HCT116 (cell line): ENCODE data around the gene TMEM51. TPM values are rescaled to one million over a fixed set of nuclear protein-coding genes. Genes with fewer than 3 reads are reported as not detected.

Experiments
- ATAC-seq: fragments of 200-7000 bp; cut with Tn5 transposase; 2 replicates; pipeline ENCODE4 v1.9.1; 2020; ENCODE audit warnings: mild to moderate bottlenecking, moderate library complexity
- BruUV-seq: library from RNA; stranded (reverse); fragments of 400-500 nt; replicated peaks from 2 replicates; lab custom pipeline; 2021; lab: Mats Ljungman, UMichigan
- CTCF ChIA-PET: fragments of 300-600 bp; sonication (Branson Sonifier 250); formaldehyde crosslinking; loops from one replicate; lab custom pipeline; 2021; ENCODE audit warnings: antibody characterized with exemption; lab: Charles Lee
- POLR2A ChIA-PET: fragments of 300-600, 350-600 bp; sonication (Branson Sonifier 250); formaldehyde crosslinking; loops from one replicate; lab custom pipeline; 2021; ENCODE audit warnings: antibody characterized with exemption; lab: Charles Lee
- RAD21 ChIA-PET, 2 experiments: fragments of 300-600 bp; sonication (Branson Sonifier 250); formaldehyde crosslinking; loops; one replicate each; lab custom pipeline; 2023; ENCODE audit warnings: low total read pairs in 2 of 2; ENCODE audit not compliant: uncharacterized antibody in 2 of 2, unreplicated experiment in 2 of 2, low non-redundant PET in 1 of 2; lab: Charles Lee
- DNase-seq: peaks from one replicate; pipeline ENCODE4 v3.0.0-alpha.2; 2010; ENCODE audit warnings: low read depth, low spot score
- H2AFZ ChIP-seq: fragments of 200-600 bp; shearing (Covaris generic), sonication (generic); 2 replicates; pipeline ENCODE4 v1.6.1; 2017; ENCODE audit warnings: low read depth, mixed run types, mixed read lengths, antibody characterized with exemption, low read length; ENCODE audit not compliant: poor library complexity, severe bottlenecking
- H3K27ac ChIP-seq: 2 replicates; pipeline ENCODE4 v1.5.1; 2012; ENCODE audit warnings: low read depth, low read length
- H3K27me3 ChIP-seq: fragments of 200-600 bp; sonication (generic); 2 replicates; pipeline ENCODE4 v1.6.1; 2016; ENCODE audit warnings: mixed run types, low read length, mixed read lengths; ENCODE audit not compliant: insufficient read depth
- H3K36me3 ChIP-seq, 2 experiments: fragments of 200-500 bp in 1 of 2; fragments of 200-600 bp in 1 of 2; sonication (Bioruptor generic) in 1 of 2; sonication (generic) in 1 of 2; 2 replicates each; pipeline versions ENCODE4 v1.5.1 to v1.6.1; 2014 to 2016; ENCODE audit warnings: low read length in 2 of 2, inconsistent platforms in 1 of 2, mixed read lengths in 1 of 2, mixed run types in 1 of 2; ENCODE audit not compliant: insufficient read depth in 2 of 2, control insufficient read depth in 1 of 2
- H3K4me1 ChIP-seq, 2 experiments: fragments of 200-600 bp in 1 of 2; sonication (generic) in 1 of 2; 2 replicates each; pipeline versions ENCODE4 v1.5.1 to v1.6.1; 2012 to 2017; ENCODE audit warnings: low read length in 2 of 2, inconsistent platforms in 1 of 2, mild to moderate bottlenecking in 1 of 2, mixed read lengths in 1 of 2, mixed run types in 1 of 2, moderate library complexity in 1 of 2; ENCODE audit not compliant: insufficient read depth in 2 of 2, control insufficient read depth in 1 of 2
- H3K4me2 ChIP-seq: fragments of 200-600 bp; sonication (generic); 2 replicates; pipeline ENCODE4 v1.6.1; 2017; ENCODE audit warnings: mixed run types, low read length, mixed read lengths
- H3K4me3 ChIP-seq, 2 experiments: fragments of 200-600 bp in 1 of 2; sonication (generic) in 1 of 2; replicated peaks in 1 of 2; 2 replicates each; pipeline ENCODE4 v1.5.1; 2011 to 2016; ENCODE audit warnings: low read length in 2 of 2, control low read depth in 1 of 2, low read depth in 1 of 2, mild to moderate bottlenecking in 1 of 2, mixed read lengths in 1 of 2, mixed run types in 1 of 2
- H3K79me2 ChIP-seq: fragments of 200-600 bp; sonication (generic); 2 replicates; pipeline ENCODE4 v1.6.1; 2017; ENCODE audit warnings: mild to moderate bottlenecking, mixed run types, low read length, moderate library complexity, mixed read lengths; ENCODE audit not compliant: insufficient read depth
- H3K9ac ChIP-seq: fragments of 200-600 bp; sonication (generic); 2 replicates; pipeline ENCODE4 v1.6.1; 2016; ENCODE audit warnings: low read length, mixed read lengths
- H3K9me2 ChIP-seq: fragments of 200-600 bp; sonication (generic), shearing (Covaris generic); 2 replicates; pipeline ENCODE4 v1.6.1; 2017; ENCODE audit warnings: mixed run types, mild to moderate bottlenecking, moderate library complexity; ENCODE audit not compliant: insufficient read depth
- H3K9me3 ChIP-seq, 2 experiments: fragments of 200-500 bp in 1 of 2; fragments of 200-600 bp in 1 of 2; sonication (Bioruptor generic) in 1 of 2; sonication (generic) in 1 of 2; 2 replicates each; pipeline ENCODE4 v1.6.1; 2014 to 2017; ENCODE audit warnings: low read length in 2 of 2, mixed read lengths in 2 of 2, inconsistent platforms in 1 of 2, low read depth in 1 of 2, mild to moderate bottlenecking in 1 of 2, mixed run types in 1 of 2, moderate library complexity in 1 of 2; ENCODE audit not compliant: control insufficient read depth in 1 of 2, insufficient read depth in 1 of 2
- H4K20me1 ChIP-seq: fragments of 200-600 bp; sonication (generic), shearing (Covaris generic); 2 replicates; pipeline ENCODE4 v1.6.1; 2017; ENCODE audit warnings: mixed run types, mild to moderate bottlenecking, moderate library complexity; ENCODE audit not compliant: insufficient read depth
- CEBPB ChIP-seq: IDR thresholded peaks from 2 replicates; pipeline ENCODE4 v1.6.1; 2012; ENCODE audit warnings: low read depth
- CTCF ChIP-seq, 3 experiments: fragments of 200-600 bp in 1 of 3; sonication (generic) in 1 of 3; IDR thresholded peaks in 2 of 3; conservative IDR thresholded peaks in 1 of 3; 2 replicates each; pipeline ENCODE4 v1.5.1; 2012 to 2017; ENCODE audit warnings: low read depth in 2 of 3, low read length in 2 of 3, antibody characterized with exemption in 1 of 3, borderline replicate concordance in 1 of 3, control low read depth in 1 of 3, mild to moderate bottlenecking in 1 of 3, mixed read lengths in 1 of 3, mixed run types in 1 of 3, moderate library complexity in 1 of 3; ENCODE audit not compliant: insufficient read depth in 1 of 3
- EGR1 ChIP-seq: IDR thresholded peaks from 2 replicates; pipeline ENCODE4 v1.6.1; 2012; ENCODE audit warnings: low read depth
- ELF1 ChIP-seq: IDR thresholded peaks from 2 replicates; pipeline ENCODE4 v1.6.1; 2012; ENCODE audit warnings: low read depth, borderline replicate concordance
- EZH2 ChIP-seq: fragments of 200-600 bp; sonication (generic); IDR thresholded peaks from 2 replicates; pipeline ENCODE4 v1.6.1; 2017; ENCODE audit warnings: antibody characterized with exemption, mixed run types
- EZH2phosphoT487 ChIP-seq: fragments of 200-600 bp; IDR thresholded peaks from 2 replicates; pipeline ENCODE4 v1.6.1; 2018; ENCODE audit warnings: antibody characterized with exemption, borderline replicate concordance
- JUND ChIP-seq: IDR thresholded peaks from 2 replicates; pipeline ENCODE4 v1.6.1; 2012
- POLR2A ChIP-seq: IDR thresholded peaks from 2 replicates; pipeline ENCODE4 v1.7.0; 2011; ENCODE audit warnings: borderline replicate concordance; ENCODE audit not compliant: insufficient read depth, insufficient read length; ENCODE audit errors: extremely low read depth
- POLR2AphosphoS5 ChIP-seq: IDR thresholded peaks from 2 replicates; pipeline ENCODE4 v1.6.1; 2011; ENCODE audit warnings: mild to moderate bottlenecking, low read depth, low read length, moderate library complexity
- RAD21 ChIP-seq: IDR thresholded peaks from 2 replicates; pipeline ENCODE4 v1.6.1; 2012; ENCODE audit warnings: low read depth, mild to moderate bottlenecking
- REST ChIP-seq: IDR thresholded peaks from 2 replicates; pipeline ENCODE4 v1.6.1; 2012; ENCODE audit warnings: low read depth
- SIN3A ChIP-seq: IDR thresholded peaks from 2 replicates; pipeline ENCODE4 v1.6.1; 2012; ENCODE audit warnings: low read depth
- SP1 ChIP-seq: IDR thresholded peaks from 2 replicates; pipeline ENCODE4 v1.6.1; 2012; ENCODE audit warnings: low read depth
- SRF ChIP-seq: IDR thresholded peaks from 2 replicates; pipeline ENCODE4 v1.6.1; 2012; ENCODE audit warnings: low read depth
- YY1 ChIP-seq: IDR thresholded peaks from 2 replicates; pipeline ENCODE4 v1.6.1; 2011; ENCODE audit warnings: low read length, low read depth, moderate library complexity, mild to moderate bottlenecking; ENCODE audit not compliant: insufficient replicate concordance; ENCODE audit errors: extremely low read depth
- ZNF274 ChIP-seq: fragments of 200-500 bp; sonication (Bioruptor generic); IDR thresholded peaks from 2 replicates; pipeline ENCODE4 v1.6.1; 2014; ENCODE audit warnings: mild to moderate bottlenecking, low read depth, low read length, inconsistent platforms
- intact Hi-C: fragments of 100-400 bp; cut with micrococcal nuclease; formaldehyde crosslinking; loops from 2 replicates; pipeline ENCODE4 v1.10.0; 2022
- total RNA-seq: library from RNA; stranded (reverse); gene quantifications from one replicate; pipeline ENCODE4 v1.2.1, GENCODE V29; 2021; ENCODE audit not compliant: unreplicated experiment
- TF ChIP-seq, protein P1 (sequence below): IDR thresholded peaks from 2 replicates; pipeline ENCODE4 v1.6.1; 2011; ENCODE audit warnings: mild to moderate bottlenecking, low read length, moderate library complexity; ENCODE audit not compliant: insufficient replicate concordance; ENCODE audit errors: extremely low read depth
- TF ChIP-seq, protein P2 (sequence below): IDR thresholded peaks from 2 replicates; pipeline ENCODE4 v1.6.1; 2012
- TF ChIP-seq, protein P3 (sequence below): IDR thresholded peaks from 2 replicates; pipeline ENCODE4 v1.6.1; 2012

The TMEM51 gene
- total RNA-seq, 1 experiment from 2014 or later: 16.6 TPM

GRCh38 chr1:15177710-15178166 lies 24.2 kb downstream of the TMEM51 start:
- intact Hi-C loops: loop anchor here (2.0 kb wide), 1 partner anchor 25 kb away; the partner anchor contains the start of gene TMEM51
- Histone ChIP-seq H3K79me2 (peaks cover 84% of the 10 kb centered on the region), H3K9me2 (no peaks in the 10 kb centered on the region), H3K27ac (peak overlapping the region; percentile 86), H3K9me3 (no peaks in the 10 kb centered on the region), H2AFZ (no peak overlapping the region), H3K36me3 (no peaks in the 10 kb centered on the region), H4K20me1 (peaks cover 4% of the 10 kb centered on the region; the same call in 1 of the 2 replicates), H3K27me3 (no peaks in the 10 kb centered on the region), H3K4me3 (no peak overlapping the region), H3K9ac (peak overlapping the region; percentile 63), H3K4me2 (peak overlapping the region; percentile 83), H3K4me1 (peaks cover 84 to 89% of the 10 kb centered on the region in 2 experiments)
- ChIA-PET CTCF (no interaction called here), RAD21 (interaction anchor here in 1 of 2 experiments (0.6 kb wide), 1 partner anchor 96 kb away, joined by 3 read pairs; no protein-coding TSS in a partner anchor), POLR2A (no interaction called here)
- no peak for ATAC-seq
- DNase-seq: no peak
- no TSS peak for BruUV-seq
- TF ChIP-seq JUND (no peak), SRF (no peak), ELF1 (no peak), EZH2phosphoT487 (no peak), REST (no peak), EGR1 (no peak), SP1 (no peak), POLR2AphosphoS5 (no peak), SIN3A (no peak), YY1 (no peak), EZH2 (no peak), POLR2A (no peak), CEBPB (no peak), ZNF274 (no peak), CTCF (IDR thresholded peaks at IDR 0.05 in 2 of 3, conservative IDR thresholded peaks at IDR 0.05 in 1 of 3; ENCODE audit: borderline replicate concordance in 1 of 3, insufficient read depth in 1 of 3, low read depth in 2 of 3, low read length in 2 of 3) (no peak), RAD21 (no peak)
- TF ChIP-seq, protein P1, sequence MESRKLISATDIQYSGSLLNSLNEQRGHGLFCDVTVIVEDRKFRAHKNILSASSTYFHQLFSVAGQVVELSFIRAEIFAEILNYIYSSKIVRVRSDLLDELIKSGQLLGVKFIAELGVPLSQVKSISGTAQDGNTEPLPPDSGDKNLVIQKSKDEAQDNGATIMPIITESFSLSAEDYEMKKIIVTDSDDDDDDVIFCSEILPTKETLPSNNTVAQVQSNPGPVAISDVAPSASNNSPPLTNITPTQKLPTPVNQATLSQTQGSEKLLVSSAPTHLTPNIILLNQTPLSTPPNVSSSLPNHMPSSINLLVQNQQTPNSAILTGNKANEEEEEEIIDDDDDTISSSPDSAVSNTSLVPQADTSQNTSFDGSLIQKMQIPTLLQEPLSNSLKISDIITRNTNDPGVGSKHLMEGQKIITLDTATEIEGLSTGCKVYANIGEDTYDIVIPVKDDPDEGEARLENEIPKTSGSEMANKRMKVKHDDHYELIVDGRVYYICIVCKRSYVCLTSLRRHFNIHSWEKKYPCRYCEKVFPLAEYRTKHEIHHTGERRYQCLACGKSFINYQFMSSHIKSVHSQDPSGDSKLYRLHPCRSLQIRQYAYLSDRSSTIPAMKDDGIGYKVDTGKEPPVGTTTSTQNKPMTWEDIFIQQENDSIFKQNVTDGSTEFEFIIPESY: no peak
- TF ChIP-seq, protein P2, sequence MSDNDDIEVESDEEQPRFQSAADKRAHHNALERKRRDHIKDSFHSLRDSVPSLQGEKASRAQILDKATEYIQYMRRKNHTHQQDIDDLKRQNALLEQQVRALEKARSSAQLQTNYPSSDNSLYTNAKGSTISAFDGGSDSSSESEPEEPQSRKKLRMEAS: no peak
- TF ChIP-seq, protein P3, sequence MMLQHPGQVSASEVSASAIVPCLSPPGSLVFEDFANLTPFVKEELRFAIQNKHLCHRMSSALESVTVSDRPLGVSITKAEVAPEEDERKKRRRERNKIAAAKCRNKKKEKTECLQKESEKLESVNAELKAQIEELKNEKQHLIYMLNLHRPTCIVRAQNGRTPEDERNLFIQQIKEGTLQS: no peak
